ENCODE data around the gene BGLAP.
"Not testable (repeated sequence)": the region's sequence is repeated elsewhere in the genome, so short reads cannot be mapped to it uniquely, and the experiment has no call there.

The BGLAP gene

GRCh38 chr1:156212833-156213643 is 28.9 kb upstream of the BGLAP start, which contains the start of gene PMF1:
Gene PMF1 (plus strand): TSS chr1:156213007. CDS start chr1:156213016, 9 bp downstream.
- no peak for TF ChIP-seq CTCF (IDR thresholded peaks at IDR 0.05; ENCODE audit: low read depth, low read length, missing control alignments)
- peak; percentile 96 for DNase-seq
- in situ Hi-C loops (cut with HindIII; ENCODE audit: low pct_ligation_motif_present, low sequenced_read_pairs): no loop called here
- Histone ChIP-seq H3K4me3 (ENCODE audit: low read depth, low read length) (peak within 1 kb of the TSS; percentile 94), H3K27ac (peak within 1 kb of the TSS; percentile 98), H3K36me3 (replicated peaks) (peaks cover 6% of the 10 kb centered on the region), H3K27me3 (replicated peaks) (no peaks in the 10 kb centered on the region)

GRCh38 chr1:156213644-156213966 is 28.4 kb upstream of the BGLAP start:
- TF ChIP-seq CTCF (IDR thresholded peaks at IDR 0.05; ENCODE audit: low read depth, low read length, missing control alignments): no peak
- Histone ChIP-seq H3K36me3 (replicated peaks) (peaks cover 3% of the 10 kb centered on the region), H3K4me3 (ENCODE audit: low read depth, low read length) (peak overlapping the region; percentile 94), H3K27ac (peak overlapping the region; percentile 98), H3K27me3 (replicated peaks) (no peaks in the 10 kb centered on the region)
- in situ Hi-C loops (cut with HindIII; ENCODE audit: low pct_ligation_motif_present, low sequenced_read_pairs): no loop called here
- DNase-seq: no peak

- peak overlapping the region; percentile 94 for H3K4me3 ChIP-seq (ENCODE audit: low read depth, low read length)
- TF ChIP-seq CTCF (IDR thresholded peaks at IDR 0.05; ENCODE audit: low read depth, low read length, missing control alignments): no peak
- in situ Hi-C loops (cut with HindIII; ENCODE audit: low pct_ligation_motif_present, low sequenced_read_pairs): no loop called here
- no peaks in the 10 kb centered on the region for H3K27me3 ChIP-seq (replicated peaks)
- peak overlapping the region; percentile 98 for H3K27ac ChIP-seq
- peak; percentile 55 for DNase-seq
- no peaks in the 10 kb centered on the region for H3K36me3 ChIP-seq (replicated peaks)
Measured at GRCh38 chr1:156214024-156214748, 27.8 kb upstream of the BGLAP start.

GRCh38 chr1:156216361-156217086 is 25.5 kb upstream of the BGLAP start:
- H3K27me3 ChIP-seq (replicated peaks); H3K4me3 ChIP-seq (ENCODE audit: low read depth, low read length); H3K27ac ChIP-seq; H3K36me3 ChIP-seq (replicated peaks); in situ Hi-C loops (cut with HindIII; ENCODE audit: low pct_ligation_motif_present, low sequenced_read_pairs); DNase-seq: not testable (repeated sequence)

- Histone ChIP-seq H3K36me3 (replicated peaks) (peaks cover 12% of the 10 kb centered on the region), H3K27me3 (replicated peaks) (no peaks in the 10 kb centered on the region), H3K4me3 (ENCODE audit: low read depth, low read length) (no peak overlapping the region), H3K27ac (no peak overlapping the region)
- in situ Hi-C loops (cut with HindIII; ENCODE audit: low pct_ligation_motif_present, low sequenced_read_pairs): no loop called here
- no peak for DNase-seq
- TF ChIP-seq CTCF (IDR thresholded peaks at IDR 0.05; ENCODE audit: low read depth, low read length, missing control alignments): no peak
Measured at GRCh38 chr1:156217871-156218270, 24.1 kb upstream of the BGLAP start.

GRCh38 chr1:156220226-156220625 is 21.8 kb upstream of the BGLAP start:
- H3K4me3 ChIP-seq (ENCODE audit: low read depth, low read length): no peak overlapping the region
- H3K27ac ChIP-seq: no peak overlapping the region
- H3K36me3 ChIP-seq (replicated peaks): peaks cover 19% of the 10 kb centered on the region
- no peak for DNase-seq
- no peak for TF ChIP-seq CTCF (IDR thresholded peaks at IDR 0.05; ENCODE audit: low read depth, low read length, missing control alignments)
- no peaks in the 10 kb centered on the region for H3K27me3 ChIP-seq (replicated peaks)
- in situ Hi-C loops (cut with HindIII; ENCODE audit: low pct_ligation_motif_present, low sequenced_read_pairs): no loop called here

Measured in brain microvascular endothelial cell (primary cell).